Measurements from ENCODE around the gene DOK7.
"Not testable (repeated sequence)": the region's sequence is repeated elsewhere in the genome, so short reads cannot be mapped to it uniquely, and the experiment has no call there.

Gene DOK7

DNA sequence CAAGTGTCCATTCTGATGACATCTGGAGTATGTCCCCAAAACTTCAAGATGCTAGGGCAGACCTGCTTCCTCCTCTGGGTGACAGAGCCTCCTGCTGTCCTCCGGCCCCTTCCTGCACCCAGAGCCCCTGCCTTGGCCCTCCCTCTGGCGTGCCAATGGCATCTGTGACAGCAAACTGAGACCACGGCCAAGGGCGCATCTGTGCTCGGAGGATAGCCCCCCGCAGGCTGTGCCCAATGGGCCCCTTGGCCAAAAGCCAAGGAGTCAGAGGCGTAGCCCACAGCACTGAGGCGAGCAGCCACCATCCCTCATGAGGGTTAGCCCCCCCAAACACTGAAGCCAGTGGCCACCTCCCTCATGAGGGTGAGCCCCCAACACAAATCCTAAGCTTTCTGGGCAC lies 61.2 kb downstream of the DOK7 start:
- no peak for DNase-seq

DNA sequence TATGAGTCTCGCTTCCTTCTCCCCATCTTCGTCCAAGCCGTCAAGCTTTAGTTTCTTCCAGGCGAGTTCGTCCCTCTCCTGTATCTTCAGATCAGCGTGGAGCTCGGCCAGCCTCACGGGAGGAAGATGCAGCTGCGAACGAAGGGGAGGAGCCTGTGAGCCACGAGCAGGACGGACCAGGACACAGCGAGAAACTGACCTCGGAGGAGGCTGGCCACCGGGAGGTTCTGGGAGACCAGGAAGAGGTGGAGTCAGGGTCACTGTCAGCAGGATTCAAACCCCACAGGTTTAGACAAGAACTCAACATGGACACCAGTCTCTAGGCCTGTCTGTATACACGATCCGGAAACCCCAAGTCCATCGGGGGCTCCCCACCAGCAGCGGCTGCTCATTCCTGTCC lies 61.8 kb downstream of the DOK7 start:
- DNase-seq, result no peak

GRCh38 chr4:3525532-3526430 lies 62.7 kb downstream of the DOK7 start:
- DNase-seq, result no peak

GRCh38 chr4:3526456-3526855 lies 63.4 kb downstream of the DOK7 start:
- DNase-seq, result no peak

- DNase-seq, result no peak
These were observed 64.2 kb downstream of the DOK7 start for GRCh38 chr4:3527101-3527913.

- DNase-seq, result no peak
These were observed 65.1 kb downstream of the DOK7 start for GRCh38 chr4:3527914-3528876.

- no peak for DNase-seq
These were observed 66.3 kb downstream of the DOK7 start for GRCh38 chr4:3529363-3529762.

- DNase-seq, result no peak
These were observed 66.9 kb downstream of the DOK7 start for GRCh38 chr4:3530051-3530450.

DNA sequence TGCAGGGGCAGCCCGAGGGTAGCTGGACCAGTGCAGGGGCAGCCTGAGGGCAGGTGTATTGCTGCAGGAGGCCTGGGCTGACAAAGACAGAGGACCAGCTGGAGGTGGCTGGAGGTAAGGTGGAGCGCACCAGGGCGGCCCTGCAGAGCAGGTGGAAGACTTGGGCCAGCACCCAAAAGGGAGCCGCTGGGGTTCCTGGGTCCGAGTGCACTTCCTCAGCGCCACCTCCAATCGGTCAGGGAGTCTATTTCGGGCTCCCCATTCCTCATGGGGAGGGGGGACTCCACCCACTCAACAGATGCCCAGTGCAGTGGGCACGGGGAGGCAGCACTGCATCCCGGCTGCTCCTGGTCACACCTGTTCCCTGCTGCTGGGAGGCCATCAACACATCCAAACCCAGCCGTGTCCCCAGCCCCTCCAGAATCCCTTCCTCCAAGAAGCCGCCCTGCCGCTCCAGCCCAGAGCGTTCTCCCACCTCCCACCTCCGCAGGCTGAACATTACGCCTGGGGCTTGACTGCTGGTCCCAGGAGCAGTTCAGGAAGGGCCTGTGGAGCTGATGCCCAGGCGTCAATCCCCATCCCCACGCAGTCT lies 67.7 kb downstream of the DOK7 start:
- DNase-seq, result no peak

- DNase-seq, result no peak
These were observed 68.3 kb downstream of the DOK7 start for GRCh38 chr4:3531318-3531878.

- DNase-seq, result peak; percentile 87
These were observed 69.0 kb downstream of the DOK7 start, which contains the start of gene LRPAP1 for GRCh38 chr4:3531879-3532750. Gene LRPAP1 (minus strand): TSS chr4:3532422. CDS start chr4:3532412, 10 bp downstream.

- no peak for DNase-seq
These were observed 69.8 kb downstream of the DOK7 start for GRCh38 chr4:3532751-3533422.

- no peak for DNase-seq
These were observed 70.3 kb downstream of the DOK7 start for GRCh38 chr4:3533423-3533820.

GRCh38 chr4:3535812-3536211 lies 72.7 kb downstream of the DOK7 start:
- not testable (repeated sequence) for DNase-seq

- not testable (repeated sequence) for DNase-seq
These were observed 75.8 kb downstream of the DOK7 start for GRCh38 chr4:3538906-3539305.

- DNase-seq, result not testable (repeated sequence)
These were observed 80.3 kb downstream of the DOK7 start for GRCh38 chr4:3543415-3543814.
